Metanephros (tissue), 1 donor: Measurements from ENCODE around the gene CFAP100. TPM values are rescaled to one million over a fixed set of nuclear protein-coding genes. Genes with fewer than 3 reads are reported as not detected.

ENCODE experiments used
- total RNA-seq: library from RNA; depleted of rRNA; stranded (reverse); fragments of >200 nt; gene quantifications from one replicate; pipeline ENCODE4 v1.2.3, GENCODE V29; 2014

Gene CFAP100
- total RNA-seq = 0.93 TPM

GRCh38 chr3:126394179-126394976, at the start of gene CFAP100:
CFAP100 (plus strand) TSS chr3:126394909; CDS start chr3:126396001, 1,092 bp downstream.

GRCh38 chr3:126357295-126358037, 37.2 kb upstream of the CFAP100 start, which contains the start of gene KLF15:
KLF15 (minus strand) TSS chr3:126357408; CDS start chr3:126352922, 4,486 bp downstream.

DNA sequence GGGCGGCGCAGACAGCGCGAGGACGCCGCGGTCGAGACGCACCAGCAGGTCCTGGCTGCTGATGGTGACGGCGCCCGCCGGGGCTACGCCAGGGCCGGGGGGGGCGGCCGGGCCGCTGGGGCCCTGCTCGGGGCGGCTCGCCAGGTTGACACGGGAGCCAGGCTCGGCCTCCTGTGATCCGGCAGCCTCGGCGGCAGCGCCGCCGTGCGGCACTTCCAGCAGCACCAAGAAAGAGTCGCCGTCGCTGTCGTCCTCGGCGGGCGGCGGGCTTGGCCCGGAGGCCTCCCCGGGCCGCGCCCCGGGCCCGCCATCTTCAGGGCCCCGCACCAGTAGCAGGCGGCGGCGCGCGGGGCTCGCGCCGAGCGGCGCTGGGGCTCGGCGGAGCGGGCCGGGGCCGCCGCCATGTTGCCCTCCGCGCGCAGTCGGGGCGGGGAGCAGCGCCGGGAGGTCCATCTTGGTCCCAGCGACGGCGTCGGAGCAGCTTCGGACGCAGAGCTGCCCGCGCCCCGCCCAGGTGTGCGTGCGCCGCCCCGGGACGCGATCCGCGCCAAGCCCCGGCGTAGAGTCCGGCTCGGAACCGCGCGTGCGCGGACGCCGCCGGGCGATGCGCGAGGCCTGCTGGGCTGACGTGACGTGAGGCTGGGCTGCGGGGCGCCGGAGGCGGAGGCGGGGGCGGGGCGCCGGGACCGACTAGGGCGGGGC, 80.9 kb downstream of the CFAP100 start, which contains the start of gene ZXDC:
Gene ZXDC, minus strand, starts transcription at position 479 of the 702 bp plus-strand sequence. Its CDS starts 26 bp downstream, at position 453.

Other genes starting within 250 kb of the CFAP100 start
- 32.5 TPM for gene ALDH1L1, start 214.3 kb upstream of the CFAP100 start, total RNA-seq
- 15.6 TPM for gene KLF15, start 37.5 kb upstream of the CFAP100 start, total RNA-seq
- 48.3 TPM for gene ZXDC, start 81.0 kb downstream of the CFAP100 start, total RNA-seq
- gene UROC1, start 122.9 kb downstream of the CFAP100 start, total RNA-seq = 0.35 TPM
- 7.9 TPM for gene CHST13, start 129.2 kb downstream of the CFAP100 start, total RNA-seq
- 0.12 TPM for gene C3orf22, start 164.0 kb downstream of the CFAP100 start, total RNA-seq